GM19328 (cell line): ENCODE measurements around the gene GGA2.
A peak's percentile ranks its signal among the peaks of the same experiment; 100 is the strongest.
"Not testable (repeated sequence)": the region's sequence is repeated elsewhere in the genome, so short reads cannot be mapped to it uniquely, and the experiment has no call there.

Experiments
- ATAC-seq: cut with Tn5 transposase; IDR thresholded peaks from one replicate; pipeline ENCODE4 v1.9.1; 2021; ENCODE audit warnings: mild to moderate bottlenecking, moderate library complexity; ENCODE audit not compliant: unreplicated experiment

The GGA2 gene

GRCh38 chr16:23478566-23478965 is 31.7 kb downstream of the GGA2 start:
- ATAC-seq: no peak

- ATAC-seq: no peak
Observed at GRCh38 chr16:23476289-23476688, 34.0 kb downstream of the GGA2 start.

- no peak for ATAC-seq
Observed at GRCh38 chr16:23469814-23470213, 40.5 kb downstream of the GGA2 start.

- ATAC-seq: no peak
Observed at GRCh38 chr16:23466162-23466885, 44.0 kb downstream of the GGA2 start.

GRCh38 chr16:23465179-23465578 is 45.1 kb downstream of the GGA2 start:
- no peak for ATAC-seq

- ATAC-seq: no peak
Observed at GRCh38 chr16:23464196-23464595, 46.1 kb downstream of the GGA2 start.

GRCh38 chr16:23462994-23463393 is 47.3 kb downstream of the GGA2 start:
- not testable (repeated sequence) for ATAC-seq

GRCh38 chr16:23453338-23454052 is 56.8 kb downstream of the GGA2 start:
- ATAC-seq: no peak

- ATAC-seq: peak; percentile 77
Observed at GRCh38 chr16:23452572-23453337, 57.5 kb downstream of the GGA2 start, which contains the start of gene COG7. Gene COG7 (minus strand): TSS chr16:23453189. CDS start chr16:23452994, 195 bp downstream.

GRCh38 chr16:23452221-23452571 is 58.1 kb downstream of the GGA2 start:
- no peak for ATAC-seq

- no peak for ATAC-seq
Observed at GRCh38 chr16:23448392-23448791, 61.9 kb downstream of the GGA2 start.

GRCh38 chr16:23437542-23437941 is 72.8 kb downstream of the GGA2 start:
- not testable (repeated sequence) for ATAC-seq

- ATAC-seq: no peak
Observed at GRCh38 chr16:23436951-23437350, 73.3 kb downstream of the GGA2 start.

- ATAC-seq: no peak
Observed at GRCh38 chr16:23435500-23435899, 74.8 kb downstream of the GGA2 start.

- ATAC-seq: no peak
Observed at GRCh38 chr16:23434380-23434779, 75.9 kb downstream of the GGA2 start.

GRCh38 chr16:23433261-23433920 is 76.9 kb downstream of the GGA2 start:
- no peak for ATAC-seq

- ATAC-seq: no peak
Observed at GRCh38 chr16:23432176-23433128, 77.8 kb downstream of the GGA2 start.

- no peak for ATAC-seq
Observed at GRCh38 chr16:23428351-23428750, 81.9 kb downstream of the GGA2 start.

GRCh38 chr16:23424292-23424958 is 85.9 kb downstream of the GGA2 start:
- no peak for ATAC-seq
